Stimulated activated CD8-positive, alpha-beta memory T cell treated with anti-CD3 and anti-CD28 coated beads, Interleukin-2, amount 100 ng/mL, for 48 hours (primary cell): ENCODE measurements around the gene CDX1.

Experiments used
- DNase-seq, 2 donors: peaks; one replicate each; pipeline ENCODE4 v3.0.0-alpha.2; 2020; ENCODE audit warnings: low read depth in 2 of 2

The CDX1 gene

DNA sequence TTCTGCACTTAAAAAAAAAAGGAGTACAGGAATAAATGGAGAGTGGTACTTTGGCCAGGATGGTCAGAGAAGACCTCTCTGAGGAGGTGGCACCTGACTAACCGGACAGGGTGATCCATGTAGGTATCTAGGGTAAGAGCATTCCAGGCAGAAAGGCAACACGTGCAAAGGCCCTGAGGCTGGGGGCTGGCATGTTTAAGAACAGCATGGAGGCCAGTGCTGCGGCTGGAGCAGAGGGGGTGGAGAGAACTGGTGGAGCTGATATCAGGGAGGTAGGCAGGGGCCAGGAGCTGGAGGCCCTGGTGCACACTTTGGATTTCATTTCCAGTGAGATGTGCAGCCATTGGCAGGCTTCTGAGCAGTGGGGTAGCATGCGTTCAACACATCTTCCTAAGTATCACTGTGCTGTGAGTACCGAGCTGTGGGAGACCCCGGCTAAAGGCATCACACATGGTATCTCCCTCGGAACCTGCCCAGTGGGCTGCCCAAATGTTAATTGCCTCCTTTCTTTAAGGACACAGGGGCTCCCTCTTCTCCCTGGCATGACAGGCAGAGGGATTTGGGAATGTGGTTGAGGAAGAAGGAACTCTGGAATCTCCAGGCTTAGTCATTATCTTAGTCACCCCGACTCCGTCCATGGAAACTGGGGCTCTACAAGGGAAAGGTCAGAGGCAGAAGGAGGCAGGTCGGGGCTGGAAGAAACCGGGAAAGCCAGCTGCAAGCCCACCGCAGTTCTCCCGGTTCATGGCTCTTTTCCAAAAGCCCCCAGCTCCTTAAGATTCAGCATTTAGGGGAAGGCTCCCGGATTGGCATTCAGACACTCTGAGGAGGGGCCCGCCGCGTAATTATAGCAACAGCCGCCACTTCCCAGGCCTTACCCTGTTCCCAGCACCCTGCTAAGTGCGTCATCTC, 41.9 kb downstream of the CDX1 start:
- DNase-seq: no peak

DNA sequence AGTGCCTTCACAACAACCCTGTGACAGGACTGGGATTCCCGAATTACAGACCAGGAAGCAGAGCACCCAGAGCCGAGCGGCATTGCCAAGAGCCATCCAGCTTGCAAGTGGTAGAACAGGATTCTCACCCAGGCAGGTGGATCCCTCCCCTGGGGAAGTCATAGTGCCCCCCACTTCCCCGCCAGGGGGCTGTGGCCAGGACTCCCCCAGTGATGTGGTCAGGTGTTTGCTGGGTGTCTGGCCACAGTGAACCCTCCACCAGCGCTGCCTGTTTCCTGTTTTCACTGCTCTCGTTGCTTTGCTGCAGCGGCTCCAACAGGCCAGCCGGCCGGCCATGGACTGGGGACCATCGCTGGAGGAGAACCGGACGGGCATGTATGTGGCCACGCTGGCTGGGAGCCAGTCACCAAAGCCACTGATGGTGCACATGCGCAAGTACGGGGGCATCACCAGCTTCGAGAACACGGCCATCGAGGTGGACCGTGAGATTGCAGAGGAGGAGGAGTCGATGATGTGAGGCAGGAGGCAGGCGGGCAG, 42.6 kb downstream of the CDX1 start:
- peak in 1 of 2 donors; percentile 7 for DNase-seq

DNA sequence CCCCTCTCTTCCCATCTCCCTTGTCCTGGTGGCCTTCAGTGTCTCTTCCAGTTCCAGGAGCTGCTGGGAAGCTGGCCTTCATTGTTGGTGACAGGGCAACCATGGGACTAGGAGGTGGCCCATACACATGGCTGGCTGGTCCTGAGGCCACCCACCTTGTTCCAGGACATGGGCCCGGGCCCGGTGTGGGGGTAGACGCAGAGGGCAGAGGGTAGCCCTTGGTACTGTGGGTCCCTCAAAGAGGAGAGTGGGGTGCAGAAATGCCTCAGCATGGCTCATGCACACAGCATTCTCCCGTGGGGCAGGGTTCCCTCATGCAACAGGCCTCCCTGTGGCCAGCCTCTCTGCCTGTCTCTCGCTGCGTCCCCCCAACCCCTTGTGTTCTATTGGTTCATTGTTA, 44.1 kb downstream of the CDX1 start:
- DNase-seq: no peak

DNA sequence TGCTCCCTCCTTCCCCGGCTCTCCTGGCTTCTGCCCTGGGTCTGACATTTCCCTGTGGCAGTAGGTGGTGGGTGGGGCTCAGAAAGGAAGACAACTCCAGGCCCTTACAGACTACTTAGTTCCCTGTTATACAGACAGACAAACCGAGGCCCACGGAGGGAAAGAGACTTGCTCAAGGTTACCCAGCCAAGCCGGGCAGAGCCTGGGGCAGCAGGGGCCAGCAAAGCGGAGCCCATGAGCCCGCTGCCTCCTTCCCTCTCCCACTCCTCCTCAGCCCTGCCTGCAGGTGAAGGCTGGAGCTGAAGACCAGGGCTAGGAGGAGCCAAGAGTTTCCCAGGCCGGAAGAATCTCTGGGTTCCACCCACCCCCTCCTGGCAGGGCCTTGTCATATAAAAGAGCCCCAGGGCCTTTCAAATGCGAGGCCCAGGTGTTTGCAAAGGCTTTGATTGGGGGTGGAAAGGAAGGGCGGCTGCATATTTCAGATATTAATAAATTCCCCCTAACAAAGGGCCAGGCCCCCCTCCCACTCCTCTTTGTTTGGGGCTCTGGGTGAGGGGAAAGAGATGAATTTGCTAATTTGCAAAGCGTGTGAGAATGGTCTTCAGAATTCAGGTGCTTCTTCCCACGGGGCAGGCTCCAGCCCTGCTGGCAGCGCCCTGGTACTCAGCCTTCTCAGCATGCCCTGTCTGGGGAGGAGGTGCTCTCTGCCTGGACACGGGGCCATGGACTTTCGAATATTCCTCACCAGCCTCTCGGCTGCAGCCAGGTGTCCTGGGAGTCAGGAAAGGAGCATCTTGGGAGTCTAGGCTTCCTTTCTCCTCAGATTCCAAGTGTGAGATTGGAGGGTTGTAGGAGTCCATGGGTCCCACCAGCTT, 44.8 kb downstream of the CDX1 start:
- no peak for DNase-seq

GRCh38 chr5:150213530-150213929, 47.0 kb downstream of the CDX1 start:
- DNase-seq: no peak

DNA sequence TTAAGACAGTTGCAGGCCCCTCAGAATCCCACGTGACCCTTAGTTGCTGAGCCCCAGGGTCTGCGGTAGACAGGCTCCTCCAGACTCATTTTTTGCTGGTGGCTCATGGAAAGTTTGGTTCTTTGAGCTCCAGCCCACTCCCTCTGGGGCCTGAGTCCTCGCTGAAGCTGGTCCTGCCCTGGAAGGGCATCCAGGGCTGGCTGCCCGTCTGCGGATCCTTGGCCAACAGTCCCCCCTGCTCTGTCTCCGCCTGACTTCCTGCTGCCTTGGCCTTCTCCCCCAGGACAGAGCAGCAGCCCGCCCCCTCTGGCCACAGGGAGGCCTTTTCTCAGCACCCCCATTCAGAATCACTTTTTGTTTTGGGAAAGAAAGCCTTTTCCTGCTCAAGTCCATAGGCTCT, 47.7 kb downstream of the CDX1 start:
- no peak for DNase-seq

DNA sequence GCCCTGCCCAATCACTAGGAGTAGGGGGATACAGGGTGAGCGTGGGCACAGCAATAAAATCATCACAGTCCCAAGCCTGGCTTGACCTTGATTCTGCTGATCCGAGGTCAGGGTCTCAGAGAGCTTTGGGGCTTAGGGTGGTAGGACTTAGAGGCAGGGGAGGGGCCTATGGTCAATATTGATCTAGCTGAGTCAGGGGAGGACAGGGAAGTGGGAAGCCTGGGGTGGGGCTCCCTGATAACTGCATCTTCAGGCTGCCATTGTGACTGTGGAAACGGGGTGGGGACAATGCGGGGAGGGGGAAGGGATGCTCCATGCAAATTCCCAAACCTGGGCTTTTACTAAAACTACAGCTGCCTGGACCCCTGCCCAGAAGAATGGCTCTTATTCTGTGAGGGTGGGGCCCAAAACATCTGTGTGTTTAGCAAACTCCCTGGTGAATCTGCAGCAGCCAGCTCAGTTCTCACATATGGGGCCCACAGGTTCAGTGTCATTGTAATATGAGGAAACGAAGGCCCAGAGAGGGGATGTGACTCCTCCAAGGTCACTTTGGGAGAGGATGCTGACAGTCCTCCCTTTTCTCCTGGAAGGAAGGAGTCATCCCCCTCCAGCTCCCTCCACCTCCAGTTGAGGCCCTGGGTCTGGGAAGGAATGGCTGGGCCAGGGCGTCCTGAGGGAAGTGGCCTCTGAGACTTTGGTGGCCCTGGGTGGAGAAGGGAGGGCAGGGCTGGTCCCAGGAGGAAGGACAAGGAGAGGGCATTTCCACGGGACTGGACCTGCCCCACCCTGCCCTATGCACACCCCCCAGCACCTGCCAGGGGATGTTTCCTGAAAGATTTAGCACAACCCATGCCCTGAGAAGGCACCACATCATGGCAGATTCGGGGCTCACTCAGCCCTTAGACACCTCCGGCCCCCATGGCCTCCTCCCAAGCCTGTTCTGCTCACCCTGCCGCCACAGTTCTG, 49.7 kb downstream of the CDX1 start:
- DNase-seq: no peak

GRCh38 chr5:150217038-150217437, 50.5 kb downstream of the CDX1 start:
- DNase-seq: no peak

DNA sequence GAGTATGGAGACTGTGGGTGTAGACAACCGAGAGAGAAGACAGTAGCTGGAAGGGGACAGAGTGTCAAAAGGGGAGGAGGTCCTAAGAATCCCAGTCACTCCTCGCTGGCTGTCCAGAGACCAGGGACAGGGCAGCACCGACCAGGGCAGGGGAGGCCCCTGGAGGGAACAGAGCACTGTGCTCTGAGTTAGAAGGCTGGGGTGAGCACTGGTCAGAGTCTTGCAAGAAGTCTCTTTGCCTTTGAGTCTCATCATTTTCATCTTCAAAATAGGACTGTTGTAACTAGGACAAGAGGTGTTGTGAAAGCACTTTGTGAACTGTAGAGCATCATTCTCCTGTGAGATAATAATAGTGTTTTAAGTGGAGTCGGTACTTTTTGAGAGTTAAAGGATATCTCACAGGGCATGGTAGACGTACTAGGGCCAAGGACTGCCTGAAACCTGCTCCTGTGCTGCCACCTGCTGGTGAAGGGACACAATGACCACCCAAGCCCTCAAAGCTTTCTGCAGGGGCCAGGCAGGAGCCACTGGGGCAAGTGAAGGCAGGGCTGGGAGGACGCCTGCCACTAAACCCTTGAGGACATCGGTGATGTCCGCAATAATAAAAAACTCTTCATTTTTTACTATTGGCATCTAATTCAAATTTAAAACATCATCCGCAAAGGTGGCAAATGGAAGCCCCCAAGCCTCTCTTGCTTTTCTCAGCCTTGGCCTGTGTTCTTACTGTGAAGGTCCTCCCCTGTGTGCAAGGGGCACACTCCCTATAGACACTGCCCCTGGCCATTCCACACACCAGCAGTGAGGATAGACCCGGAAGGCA, 51.5 kb downstream of the CDX1 start:
- DNase-seq: peak; percentile 70 to 73

- no peak for DNase-seq
These were observed 52.1 kb downstream of the CDX1 start for GRCh38 chr5:150218693-150219035.

DNA sequence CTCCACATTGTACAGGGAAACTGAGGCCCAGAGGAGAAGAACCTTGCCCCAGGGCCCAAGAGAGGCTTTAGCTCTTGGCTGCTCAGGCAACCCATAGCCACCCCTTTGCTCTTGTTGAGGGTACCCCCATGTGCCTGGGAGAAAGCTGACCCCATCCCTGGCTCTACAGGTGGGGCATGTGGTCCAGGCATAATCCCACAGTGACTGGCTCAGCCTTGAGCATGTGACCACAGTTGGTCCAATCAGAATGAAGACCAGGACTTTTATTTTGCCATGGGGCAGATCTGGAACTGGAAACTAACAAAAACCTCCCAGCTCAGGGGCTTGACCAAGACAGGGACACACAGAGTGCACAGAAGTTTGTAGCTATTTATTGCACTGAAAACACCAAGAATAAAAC, 52.6 kb downstream of the CDX1 start:
- DNase-seq: no peak

- DNase-seq: no peak
These were observed 53.3 kb downstream of the CDX1 start for GRCh38 chr5:150219861-150220260.

- DNase-seq: no peak
These were observed 54.9 kb downstream of the CDX1 start for GRCh38 chr5:150221471-150221870.

GRCh38 chr5:150222906-150223305, 56.3 kb downstream of the CDX1 start:
- no peak for DNase-seq

DNA sequence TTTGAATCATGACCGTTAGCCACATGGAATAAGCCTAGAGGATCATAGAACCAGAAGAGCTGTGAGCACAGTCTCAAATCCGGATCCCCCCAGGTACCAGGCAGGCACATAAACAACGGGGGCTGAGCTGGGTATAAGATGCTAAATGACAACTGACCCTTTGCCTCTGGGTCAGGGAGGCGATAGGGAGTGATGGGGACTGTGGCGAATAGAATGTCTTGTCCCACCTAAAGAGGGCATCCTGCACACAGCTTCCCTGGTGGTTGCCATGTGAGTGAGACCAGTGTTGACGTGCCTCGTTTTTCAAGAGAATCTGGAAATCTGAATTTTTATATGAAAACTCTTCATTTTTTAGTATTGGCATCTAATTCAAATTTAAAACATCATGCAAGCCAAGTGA, 56.9 kb downstream of the CDX1 start:
- DNase-seq: no peak

DNA sequence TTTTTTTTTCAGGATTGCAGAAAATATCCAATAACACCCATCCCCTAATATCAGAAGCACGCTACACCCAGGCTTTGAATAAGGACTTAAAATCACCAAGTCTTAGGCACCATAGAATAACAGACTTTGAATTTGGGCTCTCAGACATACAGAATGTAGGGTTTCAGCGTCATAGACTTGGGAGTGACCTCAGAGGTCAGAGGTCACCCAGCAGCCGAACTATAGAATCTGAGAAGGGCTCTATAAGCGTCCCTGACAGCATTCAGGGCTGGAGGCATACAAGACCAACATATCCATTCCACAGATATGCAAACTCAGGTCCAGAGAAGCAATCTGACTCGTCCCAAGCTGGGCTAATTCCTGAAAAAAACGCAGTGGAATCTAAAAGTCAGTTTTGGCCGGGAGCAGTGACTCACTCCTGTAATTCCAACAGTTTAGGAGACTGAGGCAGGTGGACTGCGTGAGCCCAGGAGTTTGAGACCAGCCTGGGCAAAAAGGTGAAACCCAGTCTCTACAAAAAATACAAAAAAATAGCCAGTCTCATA, 58.0 kb downstream of the CDX1 start:
- no peak for DNase-seq

GRCh38 chr5:150227036-150227435, 60.5 kb downstream of the CDX1 start:
- no peak for DNase-seq

DNA sequence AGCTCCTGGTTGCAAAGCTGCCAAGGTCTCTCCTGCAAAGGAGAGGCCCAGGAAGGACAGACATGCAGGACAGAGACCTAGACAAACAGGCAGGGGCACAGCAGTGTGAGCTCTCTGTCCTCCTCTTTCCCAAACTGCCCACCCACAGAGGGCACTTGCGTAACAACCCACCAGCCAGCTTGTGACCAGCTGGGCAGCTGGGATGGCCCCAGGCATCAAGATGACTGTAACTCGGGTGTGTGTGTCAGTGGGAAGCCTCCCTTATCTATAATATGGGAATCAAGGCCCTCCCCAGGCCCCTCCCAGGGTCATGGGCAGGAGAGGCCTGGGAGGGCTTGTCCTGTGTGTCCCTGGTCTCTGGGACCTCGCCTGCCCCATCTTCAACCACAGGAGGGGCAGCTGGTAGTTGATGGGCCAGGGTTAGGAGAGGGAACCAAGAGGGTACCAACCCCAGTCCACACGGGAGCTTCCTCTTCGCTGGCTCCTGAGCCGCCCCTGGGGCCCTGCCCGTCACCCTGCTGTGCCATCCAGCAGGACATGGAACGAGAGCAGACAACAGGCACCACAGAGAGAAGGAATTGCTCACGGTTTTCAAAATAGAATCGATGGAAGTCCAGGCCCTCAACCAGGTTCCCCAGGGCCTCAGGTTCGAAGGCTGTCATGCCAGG, 61.2 kb downstream of the CDX1 start:
- no peak for DNase-seq

GRCh38 chr5:150229571-150229970, 63.0 kb downstream of the CDX1 start:
- DNase-seq: no peak

DNA sequence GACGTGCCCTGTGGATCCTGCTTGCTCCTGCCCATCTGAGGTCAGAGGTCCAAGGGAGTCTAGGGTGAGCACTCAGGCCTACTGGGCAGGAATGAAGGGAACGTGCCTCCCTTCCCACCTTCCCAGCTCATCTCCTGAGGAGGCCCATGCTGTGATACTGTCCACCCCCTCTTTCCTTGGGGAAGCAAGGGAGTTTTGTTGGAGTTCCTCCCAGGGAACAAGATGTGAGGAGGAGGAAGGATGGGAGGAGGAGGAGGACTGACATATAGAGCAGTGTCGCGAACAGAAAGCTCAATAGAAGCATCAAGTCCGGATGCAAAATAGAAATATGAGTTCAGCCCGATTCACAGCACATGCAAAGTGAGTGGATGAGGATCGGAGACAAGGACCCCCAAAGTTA, 64.3 kb downstream of the CDX1 start:
- DNase-seq: no peak
